ENCODE measurements around the gene BTBD9. TPM values are rescaled to one million over a fixed set of nuclear protein-coding genes. Genes with fewer than 3 reads are reported as not detected.

The BTBD9 gene
- total and polyA plus RNA-seq, 9 of the 15 experiments (the other 6 are each of a cell fraction or from before 2014, with no cell fraction given), result 0.08 to 1.6 (median 0.58) TPM

GRCh38 chr6:38168699-38169098 lies 471.0 kb downstream of the BTBD9 start:
- H2AFZ ChIP-seq (ENCODE audit: low read depth, low read length), result no peak overlapping the region
- POLR2A ChIA-PET, result interaction anchor here (0.6 kb wide), 1 partner anchor 65 kb away, joined by 3 read pairs; no protein-coding TSS in a partner anchor
- H3K4me1 ChIP-seq (replicated peaks in 1 of 2; ENCODE audit: control insufficient read depth in 2 of 2, insufficient read depth in 2 of 2, low read length in 2 of 2), result peaks cover 0 to 28% of the 10 kb centered on the region in 2 experiments; a peak in 2 of 5 replicates
- no peak for ATAC-seq
- H3K4me3 ChIP-seq, result no peak overlapping the region
- no peak for FAIRE-seq
- no peaks in the 10 kb centered on the region for H3K36me3 ChIP-seq (ENCODE audit: control insufficient read depth, insufficient read depth, low read length)
- intact Hi-C loops (cut with micrococcal nuclease), result no loop called here
- H3K79me2 ChIP-seq (ENCODE audit: control insufficient read depth, insufficient read depth, low read length), result no peaks in the 10 kb centered on the region
- CTCF ChIA-PET (ENCODE audit: low intra/inter-chr PET ratio), result no interaction called here
- no peak for DNase-seq (ENCODE audit: extremely low read depth in 1 of 4, low spot score in 3 of 4)
- peaks cover 11 to 18% of the 10 kb centered on the region in 2 experiments; a peak in 4 of 5 replicates for H3K27me3 ChIP-seq (ENCODE audit: control insufficient read depth in 2 of 2, insufficient read depth in 2 of 2, low read length in 2 of 2)
- TF ChIP-seq MEF2D (tag; conservative IDR thresholded peaks at IDR 0.05; ENCODE audit: low read depth) (no peak), HDAC8 (tag; IDR thresholded peaks at IDR 0.05) (no peak), SIRT6 (IDR thresholded peaks at IDR 0.05; ENCODE audit: low read depth, low read length) (no peak), PKNOX1 (IDR thresholded peaks at IDR 0.05) (no peak), NFE2L1 (tag; IDR thresholded peaks at IDR 0.05; ENCODE audit: borderline replicate concordance, low read depth) (no peak), ZNF584 (CRISPR knock-in tag; IDR thresholded peaks at IDR 0.05; ENCODE audit: low read depth) (no peak), MYBL2 (IDR thresholded peaks at IDR 0.05; ENCODE audit: low read depth) (no peak), MYBL2 (CRISPR knock-in tag; IDR thresholded peaks at IDR 0.05; ENCODE audit: borderline replicate concordance) (no peak), IRF1 (CRISPR knock-in tag; IDR thresholded peaks at IDR 0.05; ENCODE audit: borderline replicate concordance) (no peak)
- no peak overlapping the region for H3K4me2 ChIP-seq (ENCODE audit: insufficient read depth, low read length)
- H3K9me3 ChIP-seq (replicated peaks; ENCODE audit: control insufficient read depth, insufficient read depth, low read depth, low read length), result no peaks in the 10 kb centered on the region
- in situ Hi-C loops (cut with MboI), result no loop called here
- H3K27ac ChIP-seq (ENCODE audit: extremely low read depth, low read depth, low read length), result no peak overlapping the region
- no peaks in the 10 kb centered on the region for H3K9me1 ChIP-seq (ENCODE audit: control insufficient read depth, insufficient read depth, low read length)
- H3K9ac ChIP-seq (ENCODE audit: insufficient read depth in 1 of 2, low read depth in 2 of 2, low read length in 2 of 2), result no peak overlapping the region
- 49% methylated on average over 8 of the region's 8 CpGs for WGBS (ENCODE audit: insufficient coverage, low coverage, missing lambda C conversion rate)
- BruUV-seq (replicated peaks), result no TSS peak
- peaks cover 16% of the 10 kb centered on the region for H4K20me1 ChIP-seq (replicated peaks; ENCODE audit: control insufficient read depth, insufficient read depth, low read length)
